Endothelial cell of umbilical vein (primary cell): Measurements from ENCODE around the gene DNAJC19. TPM values are rescaled to one million over a fixed set of nuclear protein-coding genes. Genes with fewer than 3 reads are reported as not detected.

Experiments
- BruUV-seq: library from RNA; stranded (reverse); fragments of 400-500 nt; replicated peaks from 2 replicates; lab custom pipeline; 2021; lab: Mats Ljungman, UMichigan
- CTCF ChIA-PET: fragments of 300-600, 350-600 bp; sonication (Branson Sonifier 250); formaldehyde crosslinking; loops from one replicate; lab custom pipeline; 2021; ENCODE audit warnings: antibody characterized with exemption, inconsistent platforms; lab: Charles Lee
- POLR2A ChIA-PET: fragments of 300-600, 350-600 bp; sonication (Branson Sonifier 250); formaldehyde crosslinking; loops from one replicate; lab custom pipeline; 2021; ENCODE audit warnings: antibody characterized with exemption, inconsistent platforms; lab: Charles Lee
- DNase-seq: peaks from one replicate; pipeline ENCODE4 v3.0.0-alpha.2; 2011; ENCODE audit warnings: low read depth, low spot score
- FAIRE-seq: peaks from 2 replicates; lab custom pipeline; 2011; peaks lifted over from hg19 to GRCh38; lab: Jason Lieb, UNC
- H2AFZ ChIP-seq: 2 replicates; pipeline ENCODE4 v1.6.0; 2012; ENCODE audit warnings: low read depth, low read length, control low read depth, inconsistent platforms
- H3K27ac ChIP-seq: 2 replicates; pipeline ENCODE4 v1.5.1; 2011; ENCODE audit warnings: low read depth, mild to moderate bottlenecking, control low read depth, low read length, moderate library complexity; ENCODE audit not compliant: insufficient read depth
- H3K27me3 ChIP-seq, 2 experiments: 2 replicates each; pipeline versions ENCODE4 v1.6.0 to v1.6.1; 2011; ENCODE audit warnings: low read length in 2 of 2, mixed read lengths in 1 of 2; ENCODE audit not compliant: control insufficient read depth in 2 of 2, insufficient read depth in 2 of 2
- H3K36me3 ChIP-seq, 2 experiments: 2 replicates in 1 of 2; 3 replicates in 1 of 2; pipeline ENCODE4 v1.5.1; 2011; ENCODE audit warnings: low read length in 2 of 2, mild to moderate bottlenecking in 1 of 2, moderate library complexity in 1 of 2; ENCODE audit not compliant: control insufficient read depth in 2 of 2, insufficient read depth in 2 of 2; ENCODE audit errors: extremely low read depth in 1 of 2
- H3K4me1 ChIP-seq: 3 replicates; pipeline ENCODE4 v1.5.1; 2011; ENCODE audit warnings: mild to moderate bottlenecking, low read length; ENCODE audit not compliant: control insufficient read depth, insufficient read depth; ENCODE audit errors: extremely low read depth
- H3K4me2 ChIP-seq: 2 replicates; pipeline ENCODE4 v1.6.1; 2011; ENCODE audit warnings: low read length, control low read depth, mixed read lengths; ENCODE audit not compliant: insufficient read depth
- H3K4me3 ChIP-seq, 3 experiments: fragments of 200-600 bp in 1 of 3; sonication (generic), shearing (Covaris generic) in 1 of 3; replicated peaks in 1 of 3; 2 replicates each; pipeline ENCODE4 v1.5.1; 2011 to 2016; ENCODE audit warnings: control low read depth in 3 of 3, low read length in 3 of 3, mild to moderate bottlenecking in 2 of 3, inconsistent platforms in 1 of 3, low read depth in 1 of 3, moderate library complexity in 1 of 3; ENCODE audit not compliant: insufficient read depth in 1 of 3
- H3K79me2 ChIP-seq: 2 replicates; pipeline ENCODE4 v1.6.0; 2012; ENCODE audit warnings: low read length, inconsistent platforms; ENCODE audit not compliant: control insufficient read depth, insufficient read depth
- H3K9ac ChIP-seq: replicated peaks from 2 replicates; pipeline ENCODE3; 2011; ENCODE audit warnings: low read length, control low read depth; ENCODE audit not compliant: insufficient read depth; ENCODE audit errors: extremely low read depth
- H3K9me1 ChIP-seq: replicated peaks from 3 replicates; pipeline ENCODE4 v1.6.0; 2011; ENCODE audit warnings: mild to moderate bottlenecking, low read length; ENCODE audit not compliant: control insufficient read depth, insufficient read depth; ENCODE audit errors: extremely low read depth
- H3K9me3 ChIP-seq: replicated peaks from 2 replicates; pipeline ENCODE4 v1.5.1; 2012; ENCODE audit warnings: low read length, inconsistent platforms; ENCODE audit not compliant: control insufficient read depth, insufficient read depth
- H4K20me1 ChIP-seq: replicated peaks from 2 replicates; pipeline ENCODE3; 2011; ENCODE audit warnings: mild to moderate bottlenecking, low read length; ENCODE audit not compliant: control insufficient read depth, insufficient read depth; ENCODE audit errors: extremely low read depth
- CTCF ChIP-seq, 2 donors: IDR thresholded peaks; 1 replicate in 1 of 2; 2 replicates in 1 of 2; pipeline ENCODE4 v1.5.1; 2011; ENCODE audit warnings: low read length in 2 of 2, mild to moderate bottlenecking in 2 of 2, moderate library complexity in 2 of 2, control low read depth in 1 of 2, inconsistent platforms in 1 of 2, low read depth in 1 of 2; ENCODE audit not compliant: insufficient read depth in 1 of 2; ENCODE audit errors: extremely low read depth in 1 of 2
- FOS ChIP-seq: IDR thresholded peaks from 2 replicates; pipeline ENCODE4 v1.6.1; 2011; ENCODE audit warnings: mild to moderate bottlenecking, low read length, moderate library complexity, borderline replicate concordance; ENCODE audit not compliant: insufficient read depth
- JUN ChIP-seq: IDR thresholded peaks from 2 replicates; pipeline ENCODE4 v1.6.1; 2011; ENCODE audit warnings: borderline replicate concordance, low read depth; ENCODE audit not compliant: insufficient read length, insufficient read depth
- MAX ChIP-seq: IDR thresholded peaks from 2 replicates; pipeline ENCODE4 v1.6.1; 2011; ENCODE audit not compliant: insufficient read depth, insufficient read length
- MYC ChIP-seq: IDR thresholded peaks from one replicate; pipeline ENCODE4 v1.6.1; 2011; ENCODE audit warnings: mild to moderate bottlenecking, low read depth, low read length
- POLR2A ChIP-seq: IDR thresholded peaks from 2 replicates; pipeline ENCODE4 v1.6.1; 2012; ENCODE audit warnings: low read depth, mild to moderate bottlenecking, control low read depth, low read length
- POLR2AphosphoS5 ChIP-seq: IDR thresholded peaks from 2 replicates; pipeline ENCODE4 v1.6.1; 2012; ENCODE audit warnings: low read depth, mild to moderate bottlenecking, control low read depth, low read length, moderate library complexity; ENCODE audit not compliant: insufficient read depth
- dilution Hi-C: fragments of 300-500 bp; cut with MboI; formaldehyde crosslinking; loops from one replicate; pipeline ENCODE4 v1.15.0; 2019; ENCODE audit warnings: low sequenced_read_pairs; ENCODE audit not compliant: extremely low pct_ligation_motif_present
- intact Hi-C: fragments of 100-400 bp; cut with micrococcal nuclease; formaldehyde crosslinking; loops from one replicate; pipeline ENCODE4 v1.10.0; 2022
- polyA plus RNA-seq, 4 experiments: library from polyadenylated mRNA; depleted of rRNA in 3 of 4; stranded (reverse) in 3 of 4; unstranded in 1 of 4; fragments of >200 nt; gene quantifications; 2 replicates each; pipeline versions ENCODE4 v1.2.1 to v1.2.3, GENCODE V29; 2011 to 2012; ENCODE audit warnings: missing spikeins in 1 of 4
- total RNA-seq: library from RNA; stranded (reverse); gene quantifications from 2 replicates; pipeline ENCODE4 v1.2.3, GENCODE V29; 2021

DNAJC19 gene
- total and polyA plus RNA-seq, 2 donors (not counting 3 experiments of a cell fraction or from before 2014, with no cell fraction given), result 32.6 to 50.6 TPM

GRCh38 chr3:181025204-181025603 lies 35.7 kb upstream of the DNAJC19 start:
- Histone ChIP-seq H3K9ac (no peak overlapping the region), H3K4me3 (no peak overlapping the region), H3K4me2 (no peak overlapping the region), H3K9me3 (no peaks in the 10 kb centered on the region), H3K79me2 (no peaks in the 10 kb centered on the region), H3K9me1 (no peaks in the 10 kb centered on the region), H3K27ac (no peak overlapping the region), H2AFZ (no peak overlapping the region), H4K20me1 (no peaks in the 10 kb centered on the region), H3K27me3 (no peaks in the 10 kb centered on the region), H3K4me1 (no peaks in the 10 kb centered on the region), H3K36me3 (no peaks in the 10 kb centered on the region)
- no peak for TF ChIP-seq POLR2A
- no peak for FAIRE-seq
- no peak for DNase-seq
- dilution Hi-C loops (no loop called here), intact Hi-C loops (no loop called here)
- BruUV-seq, result no TSS peak
- POLR2A ChIA-PET, result no interaction called here
- CTCF ChIA-PET, result interaction anchor here (0.7 kb wide), 1 partner anchor 1129 kb away, joined by 3 read pairs; no protein-coding TSS in a partner anchor

DNA sequence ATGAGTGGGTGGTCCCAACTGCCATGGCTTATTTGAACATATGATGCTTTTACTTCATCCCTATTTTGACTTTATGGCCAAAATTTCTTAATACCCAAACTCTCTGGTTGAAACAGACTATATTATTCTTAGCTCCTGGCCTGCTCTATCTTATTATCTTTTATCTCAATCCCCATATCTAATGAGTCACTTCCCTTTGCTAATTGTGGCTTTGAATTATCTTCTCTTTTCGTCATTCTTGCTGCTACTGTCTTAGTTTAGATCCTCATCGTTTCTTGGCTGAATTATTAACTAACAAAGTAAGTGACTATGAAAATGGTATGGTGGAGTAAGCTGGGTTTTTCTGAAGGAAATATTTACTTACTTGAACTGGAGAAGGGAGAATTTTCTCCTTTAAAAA lies 28.2 kb upstream of the DNAJC19 start:
- intact Hi-C loops, result no loop called here
- CTCF ChIA-PET, result no interaction called here

More for the DNA sequence above, 28.2 kb upstream of the DNAJC19 start:
- no peaks in the 10 kb centered on the region for H3K36me3 ChIP-seq
- no peak for FAIRE-seq
- no TSS peak for BruUV-seq
- no peak overlapping the region for H3K9ac ChIP-seq
- dilution Hi-C loops, result no loop called here
- no peak overlapping the region for H3K4me2 ChIP-seq
- H3K9me1 ChIP-seq, result peaks cover 2% of the 10 kb centered on the region
- no peaks in the 10 kb centered on the region for H3K9me3 ChIP-seq
- no peaks in the 10 kb centered on the region for H3K27me3 ChIP-seq
- H3K4me1 ChIP-seq, result no peaks in the 10 kb centered on the region
- POLR2A ChIA-PET, result no interaction called here
- no peak overlapping the region for H2AFZ ChIP-seq
- H3K4me3 ChIP-seq, result no peak overlapping the region
- no peak for DNase-seq
- no peaks in the 10 kb centered on the region for H4K20me1 ChIP-seq
- H3K27ac ChIP-seq, result no peak overlapping the region
- H3K79me2 ChIP-seq, result no peaks in the 10 kb centered on the region
- TF ChIP-seq JUN (no peak), MYC (no peak), CTCF (IDR thresholded peaks at IDR 0.05; ENCODE audit: extremely low read depth in 1 of 2, insufficient read depth in 1 of 2, low read depth in 1 of 2, low read length in 2 of 2) (no peak), FOS (no peak), MAX (no peak), POLR2AphosphoS5 (no peak)
